ENCODE data around the gene MRPL19. TPM values are rescaled to one million over a fixed set of nuclear protein-coding genes. Genes with fewer than 3 reads are reported as not detected.

Gene MRPL19
- total RNA-seq, 1 donor from 2014 or later, result 47.6 TPM

DNA sequence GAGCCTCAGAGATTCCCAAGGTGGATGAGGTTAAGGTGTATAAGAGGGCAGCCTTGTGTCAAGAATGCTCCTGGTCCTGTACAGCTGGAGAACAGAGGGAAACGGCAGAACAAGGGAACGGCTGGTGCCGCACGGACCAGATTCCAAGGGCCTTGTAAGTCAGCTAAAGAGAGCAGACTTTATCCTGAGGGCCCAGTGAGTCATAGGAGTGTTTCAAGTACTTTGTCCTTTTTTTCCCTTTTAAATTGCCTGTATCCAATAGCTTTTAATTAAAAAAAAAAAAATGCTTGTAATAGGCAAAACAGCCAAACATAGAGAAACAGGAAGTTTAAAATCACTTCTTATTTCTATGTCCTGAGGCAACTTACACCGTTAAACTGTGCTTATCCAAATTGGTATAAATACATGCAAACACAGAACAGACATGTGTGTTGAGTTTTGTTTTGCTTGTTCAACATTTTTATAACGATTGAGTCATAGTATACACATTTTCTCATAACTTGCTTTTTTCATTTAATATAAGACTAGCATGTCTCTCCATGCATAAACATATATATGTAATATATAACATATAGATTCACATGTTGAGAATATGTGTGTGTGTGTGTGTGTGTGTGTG, 43.8 kb upstream of the MRPL19 start:
- Mint-ChIP-seq H3K4me3 (no peak overlapping the region), H3K9me3 (no peaks in the 10 kb centered on the region), H3K4me1 (peaks cover 24% of the 10 kb centered on the region), H3K27me3 (ENCODE audit: low read depth) (peaks cover 6% of the 10 kb centered on the region), H3K36me3 (no peaks in the 10 kb centered on the region), H3K27ac (no peak overlapping the region)
- TF ChIP-seq, protein P1, sequence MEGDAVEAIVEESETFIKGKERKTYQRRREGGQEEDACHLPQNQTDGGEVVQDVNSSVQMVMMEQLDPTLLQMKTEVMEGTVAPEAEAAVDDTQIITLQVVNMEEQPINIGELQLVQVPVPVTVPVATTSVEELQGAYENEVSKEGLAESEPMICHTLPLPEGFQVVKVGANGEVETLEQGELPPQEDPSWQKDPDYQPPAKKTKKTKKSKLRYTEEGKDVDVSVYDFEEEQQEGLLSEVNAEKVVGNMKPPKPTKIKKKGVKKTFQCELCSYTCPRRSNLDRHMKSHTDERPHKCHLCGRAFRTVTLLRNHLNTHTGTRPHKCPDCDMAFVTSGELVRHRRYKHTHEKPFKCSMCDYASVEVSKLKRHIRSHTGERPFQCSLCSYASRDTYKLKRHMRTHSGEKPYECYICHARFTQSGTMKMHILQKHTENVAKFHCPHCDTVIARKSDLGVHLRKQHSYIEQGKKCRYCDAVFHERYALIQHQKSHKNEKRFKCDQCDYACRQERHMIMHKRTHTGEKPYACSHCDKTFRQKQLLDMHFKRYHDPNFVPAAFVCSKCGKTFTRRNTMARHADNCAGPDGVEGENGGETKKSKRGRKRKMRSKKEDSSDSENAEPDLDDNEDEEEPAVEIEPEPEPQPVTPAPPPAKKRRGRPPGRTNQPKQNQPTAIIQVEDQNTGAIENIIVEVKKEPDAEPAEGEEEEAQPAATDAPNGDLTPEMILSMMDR (IDR thresholded peaks at IDR 0.05; ENCODE audit: unreplicated experiment), result no peak
- DNase-seq (ENCODE audit: low spot score in 2 of 2, unreplicated experiment in 2 of 2), result no peak

DNA sequence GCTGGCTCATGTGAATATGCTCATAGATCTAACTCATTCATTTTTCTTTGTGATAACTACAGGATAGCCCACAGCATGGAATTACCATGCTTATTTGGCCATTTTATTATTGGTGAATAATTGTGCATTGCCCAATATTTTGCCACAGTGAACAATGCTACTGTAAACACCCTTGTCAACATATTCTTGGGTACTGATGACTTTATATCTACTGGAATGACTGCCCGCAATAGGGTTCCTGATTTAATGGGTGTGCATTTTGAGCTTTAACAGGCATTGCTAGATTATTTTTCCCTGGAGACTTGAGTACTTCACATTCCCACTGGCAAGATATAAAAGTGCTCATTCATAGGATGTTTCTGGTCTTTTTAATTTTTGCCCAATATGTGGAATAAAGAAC, 43.1 kb upstream of the MRPL19 start:
- Mint-ChIP-seq H3K4me3 (no peak overlapping the region), H3K36me3 (no peaks in the 10 kb centered on the region), H3K27me3 (ENCODE audit: low read depth) (peaks cover 8% of the 10 kb centered on the region), H3K27ac (no peak overlapping the region), H3K9me3 (no peaks in the 10 kb centered on the region), H3K4me1 (peaks cover 23% of the 10 kb centered on the region)
- TF ChIP-seq, protein P1 (IDR thresholded peaks at IDR 0.05; ENCODE audit: unreplicated experiment), result no peak
- no peak for DNase-seq (ENCODE audit: low spot score in 2 of 2, unreplicated experiment in 2 of 2)

DNA sequence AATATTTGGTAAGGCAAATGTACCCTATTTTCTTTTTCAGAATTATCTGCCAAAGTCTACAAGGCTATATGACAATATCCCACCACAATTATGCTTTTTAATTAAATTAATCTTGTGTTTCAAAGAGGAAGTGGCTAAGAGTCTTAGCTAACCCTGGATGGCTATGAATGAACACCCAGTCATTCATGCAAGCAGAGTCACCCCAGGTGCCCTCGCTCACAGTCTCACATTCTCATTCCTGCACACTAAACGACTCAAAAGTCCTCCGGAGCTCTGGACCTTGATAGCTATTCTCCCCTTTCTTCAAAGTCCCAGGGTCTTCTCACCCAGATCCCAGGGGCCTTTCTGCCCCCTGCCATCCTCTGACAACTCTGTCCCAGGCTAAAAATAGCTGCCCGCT, 42.1 kb upstream of the MRPL19 start:
- DNase-seq (ENCODE audit: low spot score in 2 of 2, unreplicated experiment in 2 of 2), result no peak
- TF ChIP-seq, protein P1 (IDR thresholded peaks at IDR 0.05; ENCODE audit: unreplicated experiment), result no peak
- Mint-ChIP-seq H3K4me3 (no peak overlapping the region), H3K36me3 (no peaks in the 10 kb centered on the region), H3K27ac (no peak overlapping the region), H3K4me1 (peaks cover 20% of the 10 kb centered on the region), H3K9me3 (no peaks in the 10 kb centered on the region), H3K27me3 (ENCODE audit: low read depth) (peaks cover 13% of the 10 kb centered on the region)

DNA sequence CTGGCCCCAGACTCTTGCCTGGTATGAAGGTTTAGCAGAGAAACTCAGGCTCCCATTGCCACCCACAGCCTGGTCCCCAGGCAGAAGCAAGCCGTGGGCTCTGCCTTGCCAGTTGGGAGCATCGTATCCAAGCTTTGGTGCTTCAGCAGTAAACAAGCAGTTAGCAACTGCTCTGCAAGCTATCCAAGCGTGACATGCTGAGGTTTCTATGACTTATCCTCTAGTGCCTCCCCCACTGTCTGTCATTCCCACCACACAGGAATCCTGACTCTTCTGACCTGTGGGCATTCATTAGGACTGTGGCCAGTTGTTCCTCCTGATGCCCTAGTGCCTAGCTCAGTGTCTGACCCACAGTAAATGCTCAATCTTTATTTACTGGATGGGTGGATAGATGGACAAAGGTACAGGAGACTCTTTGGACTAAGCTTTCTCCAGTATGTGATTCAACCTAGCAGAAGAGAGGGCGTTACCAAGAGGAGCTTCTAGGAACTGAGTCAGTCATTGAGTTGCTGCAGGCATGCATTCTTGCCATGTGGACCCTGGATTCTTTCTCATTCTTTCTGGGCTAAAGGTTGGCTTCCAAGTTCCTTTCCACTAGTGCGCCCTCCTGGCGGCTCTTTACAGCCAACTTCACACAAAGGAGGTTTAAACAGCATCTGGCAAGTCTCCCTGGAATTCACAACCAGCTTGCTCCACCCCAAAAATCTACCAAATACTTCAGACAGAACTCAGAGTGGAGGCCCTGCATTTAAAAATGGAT, 40.6 kb upstream of the MRPL19 start:
- H3K27ac Mint-ChIP-seq, result no peak overlapping the region
- peaks cover 17% of the 10 kb centered on the region for H3K4me1 Mint-ChIP-seq
- H3K27me3 Mint-ChIP-seq (ENCODE audit: low read depth), result peaks cover 28% of the 10 kb centered on the region
- no peak for DNase-seq (ENCODE audit: low spot score in 2 of 2, unreplicated experiment in 2 of 2)
- no peaks in the 10 kb centered on the region for H3K9me3 Mint-ChIP-seq
- TF ChIP-seq, protein P1 (IDR thresholded peaks at IDR 0.05; ENCODE audit: unreplicated experiment), result no peak
- H3K4me3 Mint-ChIP-seq, result no peak overlapping the region
- no peaks in the 10 kb centered on the region for H3K36me3 Mint-ChIP-seq

DNA sequence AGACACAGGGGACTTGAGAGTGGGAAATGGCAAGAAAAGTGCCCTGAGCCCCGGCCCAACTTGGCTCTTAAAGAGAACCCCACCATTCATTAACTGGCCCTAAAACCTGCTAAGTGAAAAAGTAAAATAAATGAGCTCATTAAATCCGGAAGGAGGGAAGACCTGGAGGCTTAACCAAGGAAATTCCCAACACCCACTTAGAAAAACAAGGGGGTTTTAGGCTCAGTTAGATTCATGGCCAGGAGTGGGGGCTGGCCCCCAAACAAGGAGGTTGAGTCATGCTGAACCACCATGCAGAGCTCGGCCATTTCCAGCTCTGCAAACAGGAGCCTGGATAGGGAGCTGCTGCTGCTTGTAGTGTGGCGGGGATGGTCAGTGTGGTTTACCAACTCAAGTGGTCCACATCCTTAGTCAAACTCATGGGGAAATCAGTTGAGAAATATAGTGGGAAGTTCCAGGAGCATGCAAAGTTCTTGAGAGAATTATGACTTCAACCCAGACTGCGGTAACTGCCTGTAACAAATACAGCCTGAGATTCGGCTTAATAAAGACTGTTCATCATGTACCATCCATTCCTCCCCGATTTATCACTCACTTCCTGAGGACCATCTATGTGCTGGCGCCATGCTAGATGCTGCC, 39.7 kb upstream of the MRPL19 start:
- H3K4me3 Mint-ChIP-seq, result no peak overlapping the region
- peaks cover 31% of the 10 kb centered on the region for H3K27me3 Mint-ChIP-seq (ENCODE audit: low read depth)
- peaks cover 15% of the 10 kb centered on the region for H3K4me1 Mint-ChIP-seq
- TF ChIP-seq, protein P1 (IDR thresholded peaks at IDR 0.05; ENCODE audit: unreplicated experiment), result no peak
- H3K36me3 Mint-ChIP-seq, result no peaks in the 10 kb centered on the region
- no peak overlapping the region for H3K27ac Mint-ChIP-seq
- H3K9me3 Mint-ChIP-seq, result no peaks in the 10 kb centered on the region
- DNase-seq (ENCODE audit: low spot score in 2 of 2, unreplicated experiment in 2 of 2), result no peak
